Measurements from ENCODE around the gene GSTT2.
"Not testable (repeated sequence)": the region's sequence is repeated elsewhere in the genome, so short reads cannot be mapped to it uniquely, and the experiment has no call there.

GSTT2 gene

DNA sequence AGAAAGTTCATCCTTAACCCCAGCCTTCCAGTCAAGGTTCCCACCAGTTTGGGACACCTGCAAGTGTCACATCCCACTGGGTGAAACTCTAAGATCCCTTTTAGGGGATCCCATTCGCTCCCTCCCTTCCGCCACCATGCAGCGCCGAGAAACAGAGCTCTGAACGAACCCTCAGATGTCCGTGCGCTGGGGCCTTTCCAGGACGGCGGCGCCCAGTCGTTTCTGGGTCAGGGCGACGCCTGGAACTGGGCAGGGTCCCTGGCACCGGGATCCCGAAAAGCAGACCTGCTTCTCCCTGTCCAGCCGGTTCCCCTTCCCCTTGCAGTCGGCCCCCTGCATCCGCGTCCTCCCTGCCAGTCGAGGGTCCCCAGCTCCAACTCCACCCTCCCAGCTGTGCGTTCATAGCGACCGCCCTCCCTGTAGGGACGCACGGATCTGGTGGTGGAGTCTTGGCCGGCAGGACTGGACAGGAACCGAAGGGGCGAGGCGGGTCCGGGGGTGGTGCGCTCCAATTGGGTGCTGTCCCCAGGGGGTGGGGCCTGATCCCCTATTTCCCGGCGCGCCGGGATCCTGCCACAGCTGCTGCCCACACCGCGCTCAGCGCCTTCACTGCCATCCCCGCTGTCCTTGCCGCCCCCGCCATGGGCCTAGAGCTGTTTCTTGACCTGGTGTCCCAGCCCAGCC is at the start of gene GSTT2:
TSS of gene GSTT2 (plus strand) at position 578 of the 684 bp plus-strand sequence.
- not testable (repeated sequence) for DNase-seq (ENCODE audit: low read depth in 2 of 2, low spot score in 1 of 2)

DNA sequence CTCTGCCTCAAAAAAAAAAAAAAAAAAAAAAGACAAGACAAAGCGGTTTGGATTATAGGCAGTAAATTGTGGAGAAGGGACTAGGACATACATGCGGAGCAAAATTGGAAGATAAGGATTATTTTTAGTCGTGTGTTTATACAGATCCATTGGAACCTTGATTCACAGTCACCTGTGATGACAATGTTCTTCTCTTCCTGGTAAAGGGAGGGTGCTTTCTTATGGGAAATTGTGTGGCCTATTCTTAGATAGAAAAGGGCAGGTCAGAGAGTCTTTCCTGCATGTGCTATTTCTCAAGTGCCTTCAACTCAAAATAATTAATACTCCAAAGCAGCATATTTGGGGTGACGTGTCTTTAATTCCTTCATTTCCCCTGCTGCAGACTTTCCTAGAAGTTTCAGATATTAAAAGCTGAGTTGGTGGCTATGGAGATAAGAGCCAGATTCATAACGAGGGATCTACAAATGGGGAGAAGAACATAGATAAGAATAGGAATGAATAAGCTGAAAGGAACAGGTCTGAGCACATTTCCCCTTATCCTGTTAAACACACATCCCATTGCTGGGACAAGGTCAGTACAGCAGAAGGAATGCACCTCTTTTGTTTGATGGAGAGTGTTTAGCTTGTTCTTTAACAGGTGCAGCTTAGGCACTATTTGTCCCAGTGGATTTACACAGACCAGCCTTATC is 41.5 kb upstream of the GSTT2 start:
- DNase-seq (ENCODE audit: low read depth in 2 of 2, low spot score in 1 of 2), result no peak

DNA sequence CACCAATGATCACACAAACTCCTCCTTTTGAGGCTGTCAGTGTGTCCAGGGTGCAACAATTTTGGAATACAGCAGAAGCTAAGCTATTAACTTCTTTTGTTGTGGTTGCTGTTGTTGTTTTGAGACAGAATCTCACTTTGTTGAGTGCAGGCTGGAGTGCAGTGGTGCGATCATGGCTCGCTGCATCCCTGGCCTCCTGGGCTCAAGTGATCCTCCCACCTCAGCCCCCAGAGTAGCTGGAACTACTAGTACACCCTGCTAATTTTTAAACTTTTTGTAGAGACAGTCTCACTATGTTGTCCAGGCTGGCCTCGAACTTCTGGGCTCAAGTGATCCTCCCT is 40.9 kb upstream of the GSTT2 start:
- no peak for DNase-seq (ENCODE audit: low read depth in 2 of 2, low spot score in 1 of 2)

DNA sequence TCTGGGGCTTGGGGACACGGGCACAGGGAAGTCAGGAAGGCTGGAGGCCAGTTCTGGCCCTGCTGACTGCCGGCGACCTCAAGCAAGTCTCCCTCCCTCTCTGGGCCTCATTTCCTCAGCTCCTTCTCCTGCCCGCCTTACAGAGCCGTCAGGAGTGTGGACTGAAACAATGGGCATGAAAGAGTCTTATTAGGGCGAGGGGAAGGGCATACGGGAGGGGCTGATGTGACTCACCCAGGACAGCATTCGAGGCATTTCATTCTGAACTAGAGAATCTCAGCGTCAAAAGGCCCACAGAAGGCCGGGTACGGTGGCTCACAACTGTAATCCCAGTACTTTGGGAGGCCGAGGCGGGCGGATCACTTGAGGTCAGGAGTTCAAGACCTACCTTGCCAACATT is 39.8 kb upstream of the GSTT2 start:
- DNase-seq (ENCODE audit: low read depth in 2 of 2, low spot score in 1 of 2), result not testable (repeated sequence)

DNA sequence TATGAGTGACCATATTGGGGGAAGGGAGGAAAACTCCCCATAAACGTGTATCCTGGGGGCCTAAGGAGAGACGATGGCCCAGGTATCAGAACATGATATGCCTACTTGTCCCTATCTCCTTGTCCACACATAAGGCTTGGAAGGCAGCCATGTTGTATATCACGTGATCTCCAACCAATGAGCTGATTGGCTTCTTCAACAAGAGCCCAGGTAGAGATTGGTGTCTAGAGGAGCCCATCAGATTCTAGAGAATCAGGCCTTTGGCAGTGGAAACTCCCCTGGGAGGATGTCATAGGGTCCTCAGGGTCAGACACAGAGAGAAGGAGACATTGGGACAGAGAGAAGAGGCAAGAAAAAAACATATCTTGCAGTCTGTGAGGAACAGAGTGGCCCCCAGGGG is 32.5 kb upstream of the GSTT2 start:
- not testable (repeated sequence) for DNase-seq (ENCODE audit: low read depth in 2 of 2, low spot score in 1 of 2)

DNA sequence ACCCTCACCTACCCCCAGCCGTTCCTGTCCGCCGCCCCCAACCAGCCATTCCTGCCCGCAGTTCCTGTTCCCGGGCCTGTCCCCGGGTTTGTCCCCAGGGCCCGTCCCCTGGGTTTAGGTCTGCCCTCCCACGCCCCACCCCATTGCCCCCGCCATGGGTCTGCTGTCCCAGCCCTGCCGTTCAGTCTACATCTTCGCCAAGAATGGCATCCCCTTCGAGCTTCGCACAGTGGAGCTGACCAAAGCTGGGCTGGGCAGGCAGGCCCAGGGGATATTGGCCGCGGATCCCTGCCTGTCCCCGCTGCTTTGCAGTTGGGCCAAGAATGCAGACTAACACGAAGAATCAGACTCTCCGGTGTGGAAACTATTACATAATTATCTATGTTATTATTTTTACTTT is 30.2 kb upstream of the GSTT2 start:
- not testable (repeated sequence) for DNase-seq (ENCODE audit: low read depth in 2 of 2, low spot score in 1 of 2)

DNA sequence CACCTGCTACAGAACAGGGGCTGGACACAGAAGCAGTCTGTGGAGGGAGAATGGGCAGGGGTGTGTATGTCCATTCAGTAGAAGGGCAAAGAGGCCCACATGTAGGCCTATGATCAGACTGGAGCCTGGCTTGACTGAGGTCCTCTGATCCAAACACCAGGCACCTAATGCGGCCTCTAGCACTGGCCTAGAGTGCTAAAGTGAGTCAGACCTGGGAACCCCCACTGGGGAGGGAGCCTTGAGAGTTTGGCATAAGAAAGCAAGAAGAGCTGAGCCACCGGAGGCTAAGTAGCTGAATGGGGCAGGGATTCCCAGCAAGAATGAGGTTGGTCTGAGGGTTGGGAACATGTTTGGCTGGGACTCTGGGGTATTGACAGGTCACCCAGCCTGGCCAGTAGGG is 28.6 kb upstream of the GSTT2 start:
- not testable (repeated sequence) for DNase-seq (ENCODE audit: low read depth in 2 of 2, low spot score in 1 of 2)

DNA sequence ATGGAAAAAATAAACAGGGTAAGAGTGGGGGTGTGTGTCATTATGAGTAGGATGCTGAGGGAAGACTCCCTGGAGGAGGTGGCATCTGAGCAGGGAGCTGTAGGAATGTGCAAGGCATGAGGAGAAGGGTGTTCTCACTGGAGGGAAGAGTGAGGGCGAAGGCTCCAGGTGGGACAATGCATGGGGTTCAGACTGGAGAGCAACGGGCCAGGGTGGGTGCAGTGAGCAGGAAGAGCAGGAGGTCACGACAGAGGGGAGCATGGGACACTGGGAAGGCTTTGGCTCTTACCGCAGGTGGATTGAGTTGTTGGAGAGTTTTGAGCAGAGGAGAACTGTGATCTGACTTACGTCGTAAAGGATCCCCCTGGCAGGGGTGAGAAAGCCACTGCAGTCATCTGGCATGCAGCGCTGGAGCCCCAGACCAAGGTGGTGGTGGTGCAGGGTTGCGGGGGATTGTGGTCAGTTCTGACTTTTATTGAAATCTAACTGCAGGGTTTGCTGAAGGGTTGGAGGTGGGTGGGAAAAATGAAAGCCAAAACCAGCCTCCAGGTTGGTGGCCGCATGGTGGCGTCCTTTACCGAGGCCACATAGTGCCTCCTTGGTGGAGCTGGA is 27.0 kb upstream of the GSTT2 start:
- not testable (repeated sequence) for DNase-seq (ENCODE audit: low read depth in 2 of 2, low spot score in 1 of 2)

DNA sequence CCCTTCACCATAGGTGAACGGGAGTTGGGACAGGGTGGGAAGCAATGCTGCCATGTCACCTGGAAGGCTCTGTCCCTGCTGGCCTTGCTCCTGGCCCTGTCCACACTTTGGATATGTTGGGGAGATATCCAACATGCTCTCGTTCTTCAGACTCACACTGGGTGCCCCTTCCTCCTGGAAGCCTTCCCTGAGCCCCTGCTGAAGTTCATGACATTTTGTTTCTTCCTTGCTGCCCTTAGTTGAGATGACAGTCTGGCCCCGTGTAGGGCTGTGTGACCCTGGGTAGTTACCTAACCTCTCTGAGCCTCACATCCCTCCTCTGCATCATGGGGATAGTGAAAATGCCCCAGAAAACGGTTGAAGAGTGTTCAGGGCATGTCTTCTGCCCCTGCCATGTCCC is 26.4 kb upstream of the GSTT2 start:
- DNase-seq (ENCODE audit: low read depth in 2 of 2, low spot score in 1 of 2), result not testable (repeated sequence)

DNA sequence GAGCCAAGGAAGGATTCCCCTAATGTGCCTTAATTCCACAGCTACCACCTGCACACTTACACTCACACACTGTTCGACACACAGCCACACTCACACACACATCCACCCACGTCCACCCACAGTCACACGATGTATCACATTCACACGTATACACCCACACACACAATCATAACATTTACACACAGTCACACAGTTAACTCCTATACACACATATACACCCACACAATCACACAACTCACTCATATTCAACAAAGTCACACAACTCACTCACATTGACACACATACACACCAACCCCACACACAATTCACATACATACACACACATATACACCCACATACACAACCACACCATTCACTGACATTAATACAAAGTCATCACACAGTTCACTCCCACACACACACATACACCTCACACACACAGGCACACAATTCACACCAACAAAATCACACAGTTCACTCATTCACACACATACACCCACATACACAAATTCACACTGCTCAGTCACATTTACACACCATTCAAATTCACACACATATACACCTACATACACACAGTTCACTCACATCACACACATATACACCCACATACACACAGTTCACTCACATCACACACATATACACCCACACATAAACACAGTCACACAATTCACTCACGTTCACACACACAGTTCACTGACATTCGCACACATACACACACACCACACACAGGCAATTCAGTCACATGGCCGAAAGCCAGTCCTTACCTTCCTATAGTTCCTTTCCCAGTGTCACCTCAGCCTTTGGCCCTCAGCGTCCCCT is 25.5 kb upstream of the GSTT2 start:
- not testable (repeated sequence) for DNase-seq (ENCODE audit: low read depth in 2 of 2, low spot score in 1 of 2)

DNA sequence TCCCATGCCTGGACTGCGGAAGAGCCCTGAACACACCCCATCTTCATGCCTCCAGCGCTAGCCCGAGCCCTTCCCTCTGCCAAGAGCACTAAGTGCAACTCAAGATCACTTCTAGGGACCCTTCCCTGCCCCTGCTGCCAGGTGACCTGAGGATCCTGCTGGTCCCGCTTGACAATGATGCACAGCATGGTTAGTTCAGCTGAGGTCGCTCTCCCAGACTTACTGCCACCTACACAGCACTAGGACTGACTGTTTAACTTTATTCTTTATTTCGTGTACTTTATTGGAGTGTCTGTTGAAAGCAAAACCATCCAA is 25.0 kb upstream of the GSTT2 start:
- DNase-seq (ENCODE audit: low read depth in 2 of 2, low spot score in 1 of 2), result not testable (repeated sequence)

DNA sequence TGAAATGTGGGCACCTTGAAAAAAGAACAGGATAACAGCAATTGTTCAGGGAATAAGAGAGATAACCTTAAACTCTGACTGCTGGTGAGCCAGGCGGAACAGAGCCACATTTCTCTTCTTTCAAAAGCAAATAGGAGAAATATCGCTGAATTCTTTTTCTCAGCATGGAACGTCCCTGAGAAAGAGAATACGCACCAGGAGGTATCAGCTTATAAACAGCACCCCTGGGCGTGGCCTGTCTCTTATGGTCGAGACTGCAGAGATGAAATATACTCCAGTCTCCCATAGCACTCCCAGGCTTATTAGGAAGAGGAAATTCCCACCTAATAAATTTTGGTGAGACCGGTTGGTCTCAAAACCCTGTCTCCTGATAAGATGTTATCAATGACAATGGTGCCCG is 24.0 kb upstream of the GSTT2 start:
- not testable (repeated sequence) for DNase-seq (ENCODE audit: low read depth in 2 of 2, low spot score in 1 of 2)

DNA sequence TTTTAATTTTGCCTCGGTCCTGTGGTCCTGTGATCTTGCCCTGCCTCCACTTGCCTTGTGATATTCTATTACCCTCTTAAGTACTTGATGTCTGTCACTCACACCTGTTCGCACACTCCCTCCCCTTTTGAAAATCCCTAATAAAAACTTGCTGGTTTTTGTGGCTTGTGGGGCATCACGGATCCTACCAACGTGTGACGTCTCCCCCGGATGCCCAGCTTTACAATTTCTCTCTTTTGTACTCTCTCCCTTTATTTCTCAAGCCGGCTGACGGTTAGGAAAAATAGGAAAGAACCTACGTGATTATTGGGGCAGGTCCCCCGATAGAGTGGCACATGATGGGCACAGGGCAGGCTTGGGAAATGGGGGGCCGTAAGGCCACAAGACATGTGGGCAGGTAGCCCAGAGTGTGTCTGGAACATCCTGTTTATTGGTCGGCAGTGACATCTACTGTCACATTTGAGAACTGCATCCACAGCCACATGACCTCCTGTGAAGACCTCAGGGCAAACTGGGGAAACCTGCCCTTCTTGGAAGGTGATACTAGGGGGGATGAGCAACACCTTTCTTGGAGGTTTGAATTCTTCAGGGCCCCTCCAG is 23.5 kb upstream of the GSTT2 start:
- DNase-seq (ENCODE audit: low read depth in 2 of 2, low spot score in 1 of 2), result peak; percentile 41 to 67

DNA sequence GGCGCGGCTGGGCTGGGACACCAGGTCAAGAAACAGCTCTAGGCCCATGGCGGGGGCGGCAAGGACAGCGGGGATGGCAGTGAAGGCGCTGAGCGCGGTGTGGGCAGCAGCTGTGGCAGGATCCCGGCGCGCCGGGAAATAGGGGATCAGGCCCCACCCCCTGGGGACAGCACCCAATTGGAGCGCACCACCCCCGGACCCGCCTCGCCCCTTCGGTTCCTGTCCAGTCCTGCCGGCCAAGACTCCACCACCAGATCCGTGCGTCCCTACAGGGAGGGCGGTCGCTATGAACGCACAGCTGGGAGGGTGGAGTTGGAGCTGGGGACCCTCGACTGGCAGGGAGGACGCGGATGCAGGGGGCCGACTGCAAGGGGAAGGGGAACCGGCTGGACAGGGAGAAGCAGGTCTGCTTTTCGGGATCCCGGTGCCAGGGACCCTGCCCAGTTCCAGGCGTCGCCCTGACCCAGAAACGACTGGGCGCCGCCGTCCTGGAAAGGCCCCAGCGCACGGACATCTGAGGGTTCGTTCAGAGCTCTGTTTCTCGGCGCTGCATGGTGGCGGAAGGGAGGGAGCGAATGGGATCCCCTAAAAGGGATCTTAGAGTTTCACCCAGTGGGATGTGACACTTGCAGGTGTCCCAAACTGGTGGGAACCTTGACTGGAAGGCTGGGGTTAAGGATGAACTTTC is 18.7 kb upstream of the GSTT2 start, which contains the start of gene GSTT2B:
TSS of gene GSTT2B (minus strand) at position 112 of the 688 bp plus-strand sequence. CDS start at position 48, 64 bp downstream.
- not testable (repeated sequence) for DNase-seq (ENCODE audit: low read depth in 2 of 2, low spot score in 1 of 2)

DNA sequence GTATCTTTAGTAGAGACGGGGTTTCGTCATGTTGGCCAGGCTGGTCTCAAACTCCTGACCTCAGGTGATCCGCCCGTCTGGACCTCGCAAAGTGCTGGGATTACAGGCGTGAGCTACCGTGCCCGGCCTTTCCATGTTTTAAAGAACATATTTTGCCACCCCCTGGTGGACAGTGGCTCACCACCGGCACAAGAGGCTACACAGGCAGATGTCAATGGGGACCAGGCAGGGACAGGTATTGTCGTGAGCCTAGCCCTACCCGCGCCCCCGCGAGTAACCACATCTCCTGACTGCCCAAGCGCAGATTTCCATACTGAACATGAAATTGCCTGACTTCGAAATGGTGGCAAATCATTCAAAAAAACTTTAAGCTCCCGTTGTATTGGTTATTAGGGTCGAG is 13.8 kb upstream of the GSTT2 start:
- not testable (repeated sequence) for DNase-seq (ENCODE audit: low read depth in 2 of 2, low spot score in 1 of 2)

DNA sequence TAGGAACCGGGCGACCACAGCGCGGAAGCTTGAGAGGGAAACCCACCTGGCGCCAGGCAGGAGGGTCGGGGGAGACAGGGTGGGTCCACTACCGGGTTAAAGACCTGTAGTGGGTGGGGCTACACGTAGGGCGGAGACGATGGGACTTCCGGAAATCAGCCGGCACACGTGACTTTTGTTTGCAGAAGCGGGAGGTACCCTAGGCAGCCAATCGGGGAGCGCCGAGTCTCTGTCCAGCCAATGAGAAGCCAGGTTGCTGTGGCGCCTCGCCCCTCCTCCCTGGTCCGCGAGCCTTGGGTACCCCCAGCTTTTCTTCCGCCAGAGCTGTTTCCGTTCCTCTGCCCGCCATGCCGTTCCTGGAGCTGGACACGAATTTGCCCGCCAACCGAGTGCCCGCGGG is 13.4 kb upstream of the GSTT2 start, which contains the start of gene DDTL:
TSS of gene DDTL (plus strand) at position 321 of the 400 bp plus-strand sequence. CDS start at position 348, 27 bp downstream.
- DNase-seq (ENCODE audit: low read depth in 2 of 2, low spot score in 1 of 2), result not testable (repeated sequence)

DNA sequence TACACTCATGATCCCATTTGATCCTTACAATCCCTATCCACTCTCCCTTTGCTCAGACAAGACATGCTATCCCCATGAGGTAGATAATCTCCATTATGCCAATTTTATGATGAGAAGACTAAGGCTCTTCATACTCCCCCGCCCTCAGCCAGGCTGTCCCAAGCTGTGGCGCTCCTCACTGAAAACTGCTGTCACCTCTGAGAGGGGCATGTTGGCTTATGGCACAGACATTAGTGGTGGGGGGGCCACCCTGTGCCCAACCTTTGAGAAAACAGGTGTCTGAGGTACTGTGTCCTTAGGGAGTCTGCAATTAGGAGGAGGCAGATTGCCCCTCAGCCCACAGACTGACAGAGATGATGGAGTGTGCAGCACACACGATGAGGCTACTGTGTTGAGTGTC is 10.9 kb upstream of the GSTT2 start:
- no peak for DNase-seq (ENCODE audit: low read depth in 2 of 2, low spot score in 1 of 2)

DNA sequence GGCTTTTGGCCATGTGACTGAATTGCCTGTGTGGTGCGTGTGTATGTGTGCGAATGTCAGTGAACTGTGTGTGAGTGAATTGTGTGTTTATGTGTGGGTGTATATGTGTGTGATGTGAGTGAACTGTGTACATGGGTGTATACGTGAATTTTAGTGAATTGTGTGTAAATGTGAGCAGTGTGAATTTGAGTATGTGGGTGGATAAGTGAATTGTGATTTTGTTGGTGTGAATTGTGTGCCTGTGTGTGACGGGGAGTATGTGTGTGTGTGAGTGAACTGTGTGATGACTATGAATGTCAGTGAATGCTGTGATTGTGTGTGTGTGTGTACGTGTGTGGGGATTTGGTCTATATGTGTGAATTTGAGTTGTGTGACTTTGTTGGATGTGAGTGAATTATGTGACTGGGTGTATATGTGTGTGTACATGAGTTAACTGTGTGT is 9.7 kb upstream of the GSTT2 start:
- no peak for DNase-seq (ENCODE audit: low read depth in 2 of 2, low spot score in 1 of 2)

DNA sequence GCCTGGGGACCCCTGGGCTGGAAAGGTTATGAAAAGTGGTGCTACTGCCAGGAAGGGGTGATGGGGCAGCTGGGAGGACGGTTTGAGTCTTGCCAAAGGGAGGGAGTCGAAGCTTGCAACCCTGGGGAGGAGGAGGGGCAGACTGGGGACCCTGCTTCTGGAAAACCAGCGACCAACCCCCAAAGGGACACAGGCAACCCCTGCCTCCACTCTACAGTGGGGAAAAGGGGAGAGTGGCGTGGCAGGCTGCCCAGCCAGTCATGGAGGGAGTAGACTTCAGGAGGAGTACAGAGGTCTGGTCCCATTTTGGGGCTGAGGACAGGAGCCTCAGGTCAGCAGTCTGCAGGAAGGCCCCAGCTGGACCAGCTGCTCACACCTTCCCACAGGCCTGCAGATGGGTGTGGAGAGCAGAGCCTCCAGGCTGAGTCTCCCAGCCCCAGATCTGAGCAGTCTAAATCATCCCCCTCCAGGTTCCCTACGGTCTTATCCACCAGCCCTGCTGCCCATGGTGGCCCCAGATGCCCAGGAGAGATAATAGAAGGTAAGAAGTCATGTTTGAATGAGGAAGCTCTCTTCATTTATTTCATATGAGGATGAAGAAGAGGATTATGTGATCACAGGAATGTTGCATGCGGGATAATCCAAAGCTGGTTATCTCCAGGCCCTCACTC is 9.0 kb upstream of the GSTT2 start:
- DNase-seq (ENCODE audit: low read depth in 2 of 2, low spot score in 1 of 2), result no peak

DNA sequence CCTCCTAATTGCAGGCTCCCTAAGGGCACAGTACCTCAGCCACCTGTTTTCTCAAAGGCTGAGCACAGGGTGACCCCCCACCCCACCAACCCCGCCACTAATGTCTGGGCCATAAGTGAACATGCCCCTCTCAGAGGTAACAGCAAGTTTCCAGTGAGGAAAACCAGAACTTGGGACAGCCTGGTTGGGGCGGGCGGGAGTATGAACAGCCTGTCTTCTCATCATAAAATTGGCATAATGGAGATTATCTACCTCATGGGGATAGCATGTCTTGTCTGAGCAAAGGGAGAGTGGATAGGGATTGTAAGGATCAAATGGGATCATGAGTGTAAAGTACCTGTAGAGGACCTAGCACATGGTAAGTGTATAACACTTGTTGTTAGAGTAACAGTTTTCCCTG is 8.0 kb upstream of the GSTT2 start:
- DNase-seq (ENCODE audit: low read depth in 2 of 2, low spot score in 1 of 2), result not testable (repeated sequence)
